Muscle of arm (tissue), 14 donors: ENCODE data around the gene MARCKSL1. TPM values are rescaled to one million over a fixed set of nuclear protein-coding genes. Genes with fewer than 3 reads are reported as not detected.

ENCODE experiments used
- DNase-seq: peaks from one replicate; pipeline ENCODE4 v3.0.0-alpha.2; 2013
- long read RNA-seq, 11 donors: transcript quantifications; one replicate each; lab custom pipeline, GENCODE V29; 2026
- polyA plus RNA-seq, 12 donors: library from polyadenylated mRNA; unstranded; fragments of 120-200 nt; gene quantifications; one replicate each; pipeline ENCODE4 v1.2.1, GENCODE V29; 2013; ENCODE audit not compliant: insufficient read length in 12 of 12

MARCKSL1 gene, protein sequence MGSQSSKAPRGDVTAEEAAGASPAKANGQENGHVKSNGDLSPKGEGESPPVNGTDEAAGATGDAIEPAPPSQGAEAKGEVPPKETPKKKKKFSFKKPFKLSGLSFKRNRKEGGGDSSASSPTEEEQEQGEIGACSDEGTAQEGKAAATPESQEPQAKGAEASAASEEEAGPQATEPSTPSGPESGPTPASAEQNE
- 100 to 1,000 TPM in 11 of 12 donors, not detected in 1; 125 to 326 (median 152) TPM for polyA plus RNA-seq
- long read RNA-seq, donor 1, transcript MARCKSL1-201 (2 exons, 1,699 nt), result major isoform, 198 of 213 reads
- long read RNA-seq, donor 1, partial matches to known transcripts, result 0 of 213 reads
- long read RNA-seq, donor 1, other reads (novel, unspliced or antisense), result 15 of 213 reads
- long read RNA-seq, donor 2, transcript MARCKSL1-201 (2 exons, 1,699 nt), result major isoform, 117 of 123 reads
- long read RNA-seq, donor 2, partial matches to known transcripts, result 0 of 123 reads
- long read RNA-seq, donor 2, other reads (novel, unspliced or antisense), result 6 of 123 reads
- long read RNA-seq, donor 3, transcript MARCKSL1-201 (2 exons, 1,699 nt), result major isoform, 54 of 54 reads
- long read RNA-seq, donor 3, partial matches to known transcripts, result 0 of 54 reads
- long read RNA-seq, donor 3, other reads (novel, unspliced or antisense), result 0 of 54 reads
- long read RNA-seq, donor 4, transcript MARCKSL1-201 (2 exons, 1,699 nt), result major isoform, 34 of 34 reads
- long read RNA-seq, donor 4, partial matches to known transcripts, result 0 of 34 reads
- long read RNA-seq, donor 4, other reads (novel, unspliced or antisense), result 0 of 34 reads
- long read RNA-seq, donor 5, transcript MARCKSL1-201 (2 exons, 1,699 nt), result major isoform, 122 of 127 reads
- long read RNA-seq, donor 5, partial matches to known transcripts, result 0 of 127 reads
- long read RNA-seq, donor 5, other reads (novel, unspliced or antisense), result 5 of 127 reads
- long read RNA-seq, donor 6, transcript MARCKSL1-201 (2 exons, 1,699 nt), result major isoform, 60 of 60 reads
- long read RNA-seq, donor 6, partial matches to known transcripts, result 0 of 60 reads
- long read RNA-seq, donor 6, other reads (novel, unspliced or antisense), result 0 of 60 reads
- long read RNA-seq, donor 7, transcript MARCKSL1-201 (2 exons, 1,699 nt), result major isoform, 45 of 92 reads
- long read RNA-seq, donor 7, partial matches to known transcripts, result 42 of 92 reads
- long read RNA-seq, donor 7, other reads (novel, unspliced or antisense), result 5 of 92 reads
- long read RNA-seq, donor 8, transcript MARCKSL1-201 (2 exons, 1,699 nt), result major isoform, 118 of 123 reads
- long read RNA-seq, donor 8, partial matches to known transcripts, result 0 of 123 reads
- long read RNA-seq, donor 8, other reads (novel, unspliced or antisense), result 5 of 123 reads
- long read RNA-seq, donor 9, transcript MARCKSL1-201 (2 exons, 1,699 nt), result major isoform, 53 of 53 reads
- long read RNA-seq, donor 9, partial matches to known transcripts, result 0 of 53 reads
- long read RNA-seq, donor 9, other reads (novel, unspliced or antisense), result 0 of 53 reads
- long read RNA-seq, donor 10, transcript MARCKSL1-201 (2 exons, 1,699 nt), result major isoform, 82 of 82 reads
- long read RNA-seq, donor 10, partial matches to known transcripts, result 0 of 82 reads
- long read RNA-seq, donor 10, other reads (novel, unspliced or antisense), result 0 of 82 reads
- long read RNA-seq, donor 11, transcript MARCKSL1-201 (2 exons, 1,699 nt), result major isoform, 93 of 99 reads
- long read RNA-seq, donor 11, partial matches to known transcripts, result 0 of 99 reads
- long read RNA-seq, donor 11, other reads (novel, unspliced or antisense), result 6 of 99 reads

DNA sequence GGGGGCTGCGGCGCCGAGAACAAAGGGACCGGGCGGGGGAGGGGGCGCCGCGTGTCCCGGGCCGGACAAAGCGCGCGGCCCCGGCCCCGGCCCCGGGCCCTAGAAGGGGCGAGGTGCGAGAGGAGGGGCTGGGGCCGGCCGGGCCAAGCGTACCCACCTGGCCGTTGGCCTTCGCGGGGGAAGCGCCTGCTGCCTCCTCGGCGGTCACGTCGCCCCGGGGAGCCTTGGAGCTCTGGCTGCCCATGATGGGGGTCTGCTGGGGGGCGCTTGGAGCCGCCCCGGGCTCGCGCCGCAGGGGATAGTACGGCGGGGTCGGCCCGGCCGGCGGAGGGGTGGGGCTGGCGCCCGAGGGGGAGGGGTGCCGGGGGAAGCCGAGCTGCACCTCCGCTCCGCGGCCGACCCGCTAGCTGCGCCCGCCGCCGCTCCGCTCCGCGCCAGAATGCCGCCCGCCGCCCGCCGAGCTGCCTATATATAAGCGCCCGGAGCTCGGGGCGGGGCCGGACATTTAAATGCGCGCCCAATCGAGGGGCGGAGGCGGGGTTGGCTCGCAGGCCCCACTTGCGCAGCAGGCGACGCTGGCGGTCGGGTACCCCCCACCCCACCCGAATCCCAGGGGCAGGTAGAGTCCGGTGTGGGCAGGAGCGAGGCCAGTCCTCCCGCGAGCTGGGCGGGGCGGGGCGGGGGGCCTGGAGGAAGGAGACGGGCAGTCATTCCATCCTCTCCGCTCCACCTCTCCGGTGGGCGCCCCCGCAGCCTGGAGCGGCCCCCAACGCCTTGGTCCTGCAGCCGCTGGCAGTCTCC lies at the start of gene MARCKSL1:
MARCKSL1 (minus strand) TSS at position 444 of the 801 bp plus-strand sequence; CDS start at position 244, 200 bp downstream.
- peak; percentile 73 for DNase-seq

DNA sequence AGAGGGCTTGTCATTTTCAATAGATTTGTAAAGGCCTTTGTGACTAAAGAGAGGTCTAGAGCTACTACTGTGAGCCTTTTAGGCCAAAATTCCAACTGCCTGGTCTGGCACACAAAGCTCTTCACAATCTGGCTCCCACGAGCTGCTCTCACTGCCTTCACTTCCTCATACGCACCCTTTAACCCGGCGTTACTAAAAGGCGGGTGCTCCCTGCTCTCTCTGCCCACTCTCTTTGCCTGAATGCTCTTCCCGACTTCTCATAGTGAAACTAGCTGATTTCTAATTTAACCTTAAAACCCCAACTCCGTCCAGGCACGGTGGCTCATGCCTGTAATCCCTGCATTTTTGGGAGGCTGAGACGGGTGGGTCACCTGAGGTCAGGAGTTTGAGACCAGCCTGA lies 44.0 kb upstream of the MARCKSL1 start:
- DNase-seq, result no peak

DNA sequence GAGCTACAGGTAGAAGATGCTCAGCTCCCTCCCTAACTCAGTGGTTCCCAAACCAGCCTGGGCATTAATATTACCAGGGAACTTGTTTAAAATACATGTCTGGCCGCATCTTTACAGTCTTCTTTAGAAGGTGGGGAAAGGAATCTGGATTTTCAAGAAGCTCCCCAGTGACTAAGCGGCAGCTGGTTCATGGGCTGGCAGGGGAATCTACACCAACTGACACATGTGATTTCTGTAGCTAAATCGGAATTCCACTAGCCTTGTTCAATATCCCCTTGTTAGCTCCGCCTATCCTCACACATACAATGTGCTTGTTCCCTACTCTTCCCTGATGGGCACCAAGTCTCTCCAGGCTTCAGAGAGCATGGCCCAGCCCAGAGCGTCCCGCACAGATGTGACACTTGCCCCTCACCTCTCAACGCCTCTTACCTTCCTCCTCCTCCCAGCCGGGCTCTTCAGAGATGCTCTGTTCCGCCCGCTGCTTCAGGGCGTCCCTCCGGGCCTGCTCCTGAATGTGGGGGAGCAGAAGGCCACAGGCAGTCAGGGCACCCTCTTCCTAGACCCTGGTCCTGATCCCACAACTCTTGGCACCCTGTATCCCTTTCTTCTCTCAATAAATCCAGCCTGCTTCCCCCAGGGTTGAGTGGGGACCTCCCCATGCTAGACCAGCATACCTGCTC lies 41.6 kb upstream of the MARCKSL1 start:
- DNase-seq, result no peak

DNA sequence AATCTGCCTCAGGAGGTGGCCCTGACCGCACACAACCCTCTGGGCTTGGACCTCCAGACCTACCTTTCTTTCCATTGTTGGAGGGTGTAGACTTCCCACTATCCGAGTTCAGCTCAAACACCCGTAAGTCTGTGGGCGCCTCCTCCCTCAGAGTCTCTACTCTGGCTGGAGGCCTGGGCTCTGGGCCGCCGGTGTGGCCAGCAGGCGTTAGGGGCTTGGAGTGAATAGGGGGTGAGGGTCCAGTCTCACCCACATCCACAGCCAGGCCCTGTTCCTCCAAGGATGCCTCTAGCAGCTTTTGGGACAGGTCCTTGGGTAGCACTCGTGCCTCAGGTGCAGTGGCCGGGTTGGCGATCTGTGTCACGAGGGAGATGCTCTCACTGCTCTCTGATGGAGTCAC lies 40.2 kb upstream of the MARCKSL1 start:
- no peak for DNase-seq

DNA sequence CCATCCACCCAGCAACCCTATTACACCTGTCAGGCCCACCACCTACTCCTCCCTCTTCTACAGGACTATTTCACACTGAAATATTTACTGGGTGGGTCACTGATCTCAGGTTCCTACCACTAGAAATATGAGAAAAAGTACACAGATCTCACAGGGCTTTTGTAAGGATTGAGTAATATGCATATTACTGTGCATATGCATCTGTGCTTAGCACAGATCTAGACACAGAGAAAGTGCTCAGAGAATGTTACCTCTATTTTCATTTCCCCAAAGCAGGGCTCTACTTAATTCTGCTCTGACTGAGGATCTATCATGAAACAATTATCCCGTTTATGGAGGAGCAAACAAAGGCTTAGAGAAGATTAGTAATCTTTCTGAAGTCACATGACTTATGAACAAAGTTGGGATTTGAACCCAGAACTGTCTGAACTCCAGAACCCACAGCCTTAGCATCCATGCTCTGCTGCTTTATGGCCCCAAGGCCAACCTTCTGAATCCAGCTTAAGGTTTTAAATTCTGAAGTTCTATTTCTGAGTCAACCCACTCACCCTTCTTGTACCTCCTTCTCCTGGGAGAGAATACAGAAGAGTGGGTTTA lies 38.1 kb upstream of the MARCKSL1 start:
- DNase-seq, result no peak

DNA sequence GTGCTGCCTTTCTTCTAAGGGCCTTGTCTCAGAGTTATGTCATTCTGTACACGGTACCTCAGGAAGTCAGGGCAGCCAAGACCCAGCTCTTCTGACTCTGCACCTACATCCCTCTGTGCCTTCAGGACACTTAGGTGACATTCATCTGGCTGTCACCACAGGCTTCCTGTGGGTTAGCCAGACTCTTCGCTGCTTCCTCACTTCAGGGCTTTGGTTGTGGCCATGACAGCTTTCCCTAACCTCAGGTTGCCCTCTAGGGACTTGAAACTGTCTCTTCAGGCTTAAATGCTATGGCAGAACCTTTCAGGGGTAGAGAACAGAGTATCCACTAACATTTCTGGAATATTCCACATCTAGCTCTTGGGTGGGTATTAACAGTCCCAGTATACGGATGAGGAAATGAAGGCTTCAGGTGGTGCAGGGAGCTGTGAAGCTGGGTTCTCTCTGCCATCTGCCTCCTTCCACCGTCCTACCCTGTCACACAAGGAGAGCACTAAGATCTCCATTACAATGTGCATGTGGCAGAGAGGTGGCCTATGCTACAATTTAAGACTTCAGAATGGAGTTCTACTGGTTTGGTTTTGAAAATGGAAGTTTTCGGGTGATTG lies 36.2 kb upstream of the MARCKSL1 start:
- no peak for DNase-seq

DNA sequence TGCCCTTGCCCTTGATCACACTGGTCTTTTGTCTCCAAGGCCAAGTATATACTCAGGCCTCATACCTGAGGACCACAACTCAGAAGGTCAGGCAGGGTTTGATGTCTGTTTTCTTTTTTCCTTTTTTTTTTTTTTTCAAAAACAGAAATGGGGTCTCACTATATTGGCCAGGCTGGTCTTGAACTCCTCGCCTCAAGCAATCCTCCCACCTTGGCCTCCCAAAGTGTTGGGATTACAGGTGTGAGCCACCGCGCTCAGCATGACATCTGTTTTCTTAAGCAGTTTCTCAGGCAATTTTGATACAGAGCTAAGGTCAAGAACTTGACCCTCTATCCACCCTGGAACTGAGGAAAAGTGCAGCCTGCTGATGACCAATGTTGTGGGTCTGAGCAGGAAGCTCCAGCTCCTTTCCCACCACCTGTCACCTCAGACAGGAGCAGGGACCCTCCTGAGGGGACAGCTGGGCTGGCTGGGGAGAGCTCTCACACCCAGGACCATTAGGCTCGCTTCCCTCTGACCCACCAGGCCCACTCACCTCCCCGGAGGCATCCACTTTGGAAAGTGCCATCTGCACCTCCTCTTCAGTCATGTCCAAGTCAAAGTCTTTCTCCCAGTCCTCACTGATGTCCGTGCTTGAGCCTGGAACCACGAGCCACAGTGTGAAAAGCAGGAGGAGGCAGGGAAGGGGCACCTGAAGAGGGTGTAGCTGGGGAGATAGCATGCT lies 32.0 kb upstream of the MARCKSL1 start:
- no peak for DNase-seq

DNA sequence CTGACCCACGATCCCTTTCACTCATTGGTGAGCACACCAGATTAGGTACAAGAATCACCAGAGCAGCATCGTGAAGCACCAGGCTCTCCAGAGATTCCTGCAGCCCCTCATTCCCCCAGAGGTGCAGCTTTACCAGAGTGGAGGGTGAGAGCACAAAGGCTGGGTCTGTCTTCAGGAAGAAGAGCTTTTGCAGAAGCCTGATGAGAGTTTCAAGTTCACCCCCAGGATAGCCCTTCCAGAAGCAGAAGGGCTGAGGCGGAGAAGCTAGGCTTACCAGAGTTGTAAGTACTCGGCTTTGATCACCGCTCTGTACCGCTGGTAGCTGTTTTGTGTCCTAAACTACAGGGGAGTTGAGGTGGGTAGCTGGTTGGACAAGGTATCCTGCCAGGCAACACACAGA lies 29.4 kb upstream of the MARCKSL1 start:
- DNase-seq, result no peak

DNA sequence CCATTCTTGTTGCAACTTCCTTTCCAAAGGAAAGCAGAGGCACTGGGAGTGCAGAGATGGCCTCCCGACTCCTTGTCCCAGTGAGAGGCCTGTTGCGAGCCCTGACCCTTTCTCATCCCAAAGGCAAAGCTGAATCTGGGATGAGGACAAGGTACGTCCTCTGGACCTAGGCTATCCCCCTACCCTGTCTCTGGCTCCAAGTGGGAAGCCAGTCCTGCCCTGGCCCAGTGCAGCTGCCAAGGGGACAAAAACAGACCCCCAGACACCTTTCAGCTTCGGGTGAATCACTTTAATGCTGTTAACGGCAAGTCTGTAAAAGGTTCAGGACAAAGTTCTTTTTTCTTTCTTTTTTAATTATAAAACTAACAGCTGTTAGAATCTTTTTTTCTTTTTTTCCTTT lies 28.8 kb upstream of the MARCKSL1 start:
- DNase-seq, result no peak

DNA sequence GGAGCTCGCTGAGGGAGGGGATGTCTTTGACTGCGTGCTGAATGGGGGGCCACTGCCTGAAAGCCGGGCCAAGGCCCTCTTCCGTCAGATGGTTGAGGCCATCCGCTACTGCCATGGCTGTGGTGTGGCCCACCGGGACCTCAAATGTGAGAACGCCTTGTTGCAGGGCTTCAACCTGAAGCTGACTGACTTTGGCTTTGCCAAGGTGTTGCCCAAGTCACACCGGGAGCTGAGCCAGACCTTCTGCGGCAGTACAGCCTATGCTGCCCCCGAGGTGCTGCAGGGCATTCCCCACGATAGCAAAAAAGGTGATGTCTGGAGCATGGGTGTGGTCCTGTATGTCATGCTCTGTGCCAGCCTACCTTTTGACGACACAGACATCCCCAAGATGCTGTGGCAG lies 27.7 kb upstream of the MARCKSL1 start:
- DNase-seq, result no peak

DNA sequence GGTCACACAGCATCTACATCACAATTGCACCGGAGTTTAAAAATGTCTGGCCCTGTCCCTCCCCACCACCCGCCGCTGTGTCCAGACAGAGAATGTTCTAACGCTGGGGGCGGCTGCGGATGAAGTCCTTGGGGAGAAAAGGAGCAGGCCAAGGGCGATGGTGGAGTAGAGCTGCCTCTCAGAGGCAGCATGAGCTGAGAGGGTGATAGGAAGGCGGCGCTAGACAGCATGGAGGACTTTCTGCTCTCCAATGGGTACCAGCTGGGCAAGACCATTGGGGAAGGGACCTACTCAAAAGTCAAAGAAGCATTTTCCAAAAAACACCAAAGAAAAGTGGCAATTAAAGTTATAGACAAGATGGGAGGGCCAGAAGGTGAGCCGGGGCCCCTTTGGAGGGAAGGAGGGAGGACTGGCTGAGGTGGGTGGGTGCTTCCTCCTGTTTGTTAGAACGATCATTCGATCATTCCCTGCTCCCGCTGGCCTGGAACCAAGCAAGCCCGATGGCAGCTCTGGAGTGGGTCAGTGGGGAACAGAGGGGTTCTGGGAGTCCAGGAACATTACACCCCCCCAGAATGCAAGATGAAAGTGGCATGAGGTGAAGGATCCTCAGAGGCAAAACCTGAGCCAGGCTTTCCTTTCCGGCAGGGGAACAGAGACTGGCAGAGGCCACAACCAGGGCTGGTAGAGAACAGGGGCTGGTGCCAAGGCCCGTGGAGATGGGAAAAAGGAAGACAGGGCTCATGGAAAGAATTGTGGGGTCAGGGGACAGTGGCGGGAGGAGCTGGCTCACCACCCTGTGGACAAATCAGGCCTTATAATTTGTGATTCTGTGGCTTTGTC lies 26.7 kb upstream of the MARCKSL1 start, which contains the start of the genes FAM229A and TSSK3:
FAM229A (minus strand) TSS at position 12 of the 840 bp plus-strand sequence. CDS start 394 bp downstream, outside the sequence.
TSSK3 (plus strand) TSS at position 66 of the 840 bp plus-strand sequence; CDS start at position 229, 163 bp downstream.
- DNase-seq, result no peak

DNA sequence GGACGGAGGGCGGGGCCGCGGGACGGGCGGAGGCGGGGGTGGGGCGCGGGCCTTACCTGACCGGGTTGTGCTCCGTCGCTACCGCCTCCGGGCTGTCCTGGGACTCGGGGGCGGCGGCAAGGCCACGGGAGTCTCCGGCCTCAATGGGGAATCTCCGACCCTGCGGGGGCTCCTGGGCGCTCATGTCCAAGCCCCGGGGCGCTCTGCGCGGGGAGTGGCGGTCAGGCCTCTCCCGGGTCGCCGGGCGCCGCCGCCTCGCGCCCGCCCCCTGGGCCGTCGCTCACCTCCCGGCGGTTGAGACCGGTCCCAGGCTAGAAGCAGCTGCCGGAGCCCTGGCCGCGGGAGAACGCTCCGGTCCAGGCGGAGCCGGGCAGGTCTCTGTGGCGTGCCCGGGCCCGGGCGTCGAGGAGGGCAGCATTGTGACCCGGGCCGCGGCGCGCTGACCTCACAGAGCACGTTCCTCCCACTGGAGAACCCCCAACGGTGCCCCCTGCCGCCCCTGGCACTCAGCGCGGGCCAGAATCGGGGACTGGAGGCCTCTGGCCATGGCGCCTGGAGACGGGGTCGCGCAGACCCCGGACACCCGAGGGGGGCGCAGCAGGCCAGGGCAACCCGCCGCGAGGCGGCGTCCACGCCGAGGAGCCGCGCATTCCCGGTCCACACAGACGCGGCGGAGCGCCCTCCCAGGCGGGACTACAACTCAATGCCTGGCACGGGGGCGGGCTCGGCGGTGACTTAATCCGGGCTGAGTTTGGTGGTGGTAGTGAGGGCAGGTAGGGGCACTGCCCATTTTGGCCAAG lies 25.8 kb upstream of the MARCKSL1 start:
- DNase-seq, result no peak

DNA sequence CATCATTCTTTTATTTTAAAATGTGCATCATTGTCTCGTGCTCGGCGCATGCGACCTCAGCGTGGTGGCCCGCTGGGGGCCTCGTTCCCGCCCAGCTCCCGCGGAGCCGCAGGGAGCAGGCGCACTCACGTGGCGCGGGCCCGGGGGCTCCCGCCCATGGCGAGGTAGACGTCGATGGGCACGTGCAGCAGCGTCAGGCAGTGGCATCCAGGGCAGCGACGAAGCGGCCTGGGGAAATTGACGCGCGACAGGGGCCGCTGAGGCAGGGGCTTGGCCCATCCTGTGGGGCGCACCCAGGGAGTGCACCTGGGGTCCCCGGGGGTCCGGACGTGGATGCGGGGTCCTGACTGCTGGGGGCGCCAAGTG lies 25.3 kb upstream of the MARCKSL1 start:
- no peak for DNase-seq

DNA sequence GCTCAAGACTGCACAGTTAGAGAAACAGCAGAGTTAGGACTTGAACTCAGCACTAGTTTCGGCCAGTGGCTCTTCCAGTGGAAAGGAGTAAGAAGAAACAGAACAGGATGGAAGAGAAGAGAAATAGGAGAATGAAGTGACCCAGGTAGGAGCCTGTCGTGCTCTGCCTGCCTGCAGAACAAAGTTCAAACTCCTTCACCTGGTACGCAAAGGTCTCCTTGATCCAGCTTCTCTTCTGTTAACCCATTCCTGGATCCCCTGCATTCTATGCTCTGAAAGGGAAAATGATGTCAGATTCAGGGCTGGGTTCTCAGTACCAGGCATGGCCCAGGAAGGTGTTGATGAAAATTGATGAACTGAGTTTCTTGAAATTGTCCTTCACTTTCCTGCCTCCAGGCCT lies 22.4 kb upstream of the MARCKSL1 start:
- DNase-seq, result no peak

DNA sequence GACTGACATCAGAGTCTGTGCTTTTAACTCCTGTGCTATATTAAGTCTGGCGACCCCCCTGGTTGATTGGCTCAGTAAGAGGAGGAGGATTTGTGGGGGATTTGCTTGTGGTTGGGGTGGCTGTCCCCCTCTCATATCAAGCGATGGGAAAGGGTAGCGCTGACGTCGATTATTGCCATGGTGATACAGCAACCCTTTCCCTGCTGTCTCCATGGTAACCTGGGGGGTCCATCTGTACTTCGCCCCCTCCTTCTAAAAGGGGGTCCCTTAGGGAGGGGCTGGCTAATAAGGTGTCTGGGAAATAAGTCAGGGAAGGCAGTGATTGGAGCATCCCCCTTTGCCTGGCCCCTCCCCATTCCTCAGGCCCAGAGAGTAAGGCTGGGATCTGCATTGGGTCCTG lies 21.6 kb upstream of the MARCKSL1 start:
- no peak for DNase-seq

DNA sequence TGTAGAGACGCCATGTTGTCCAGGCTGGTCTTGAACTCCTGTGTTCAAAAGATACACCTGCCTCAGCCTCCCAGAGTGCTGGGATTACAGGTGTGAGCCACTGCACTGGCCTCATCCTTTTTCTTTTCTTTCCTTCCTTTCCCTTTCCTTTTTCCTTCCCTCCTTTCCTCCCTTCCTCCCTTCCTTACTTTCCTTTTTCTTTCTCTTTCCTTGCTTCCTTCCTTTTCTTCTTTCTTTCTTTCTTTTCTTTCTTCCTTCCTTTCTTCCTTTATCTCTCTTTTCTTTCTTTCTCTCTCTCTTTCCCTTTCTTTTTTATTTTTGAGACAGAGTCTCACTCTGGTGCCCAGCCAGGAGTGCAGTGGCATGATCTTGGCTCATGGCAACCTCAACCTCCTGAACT lies 20.4 kb upstream of the MARCKSL1 start:
- DNase-seq, result no peak
